ENCODE data around the gene VPS37D. TPM values are rescaled to one million over a fixed set of nuclear protein-coding genes. Genes with fewer than 3 reads are reported as not detected.

Gene VPS37D
- total RNA-seq, 2 donors from 2014 or later: 6.1 to 9.1 TPM

- no peak overlapping the region for H3K9ac ChIP-seq (ENCODE audit: extremely low read depth, low read length, poor library complexity, severe bottlenecking)
- WGBS, 2 experiments (ENCODE audit: insufficient coverage in 1 of 2, insufficient read length in 1 of 2): 82 to 85% methylated on average over 2 to 3 of the region's 3 CpGs
Observed at GRCh38 chr7:73721377-73721817, 53.8 kb downstream of the VPS37D start.

More at GRCh38 chr7:73721377-73721817, 53.8 kb downstream of the VPS37D start:
- H3K4me3 ChIP-seq (ENCODE audit: low read length): no peak overlapping the region
- Mint-ChIP-seq H3K27me3 (ENCODE audit: insufficient read depth) (peaks cover 36% of the 10 kb centered on the region), H3K4me3 (no peak overlapping the region), H3K27ac (no peak overlapping the region), H3K9me3 (no peaks in the 10 kb centered on the region), H3K4me1 (no peaks in the 10 kb centered on the region), H3K36me3 (ENCODE audit: low read depth) (no peaks in the 10 kb centered on the region)
- peaks cover 4% of the 10 kb centered on the region for H3K4me1 ChIP-seq (ENCODE audit: control insufficient read depth, insufficient read depth, low read length)
- H3K27me3 ChIP-seq (ENCODE audit: control insufficient read depth, insufficient read depth, low read length, poor library complexity, severe bottlenecking): peaks cover 19% of the 10 kb centered on the region
- no peak overlapping the region for H3K27ac ChIP-seq (ENCODE audit: low read depth, low read length)
- H3K36me3 ChIP-seq (ENCODE audit: control insufficient read depth, insufficient read depth, low read length): no peaks in the 10 kb centered on the region
- no peak for DNase-seq
- TF ChIP-seq, protein P1, sequence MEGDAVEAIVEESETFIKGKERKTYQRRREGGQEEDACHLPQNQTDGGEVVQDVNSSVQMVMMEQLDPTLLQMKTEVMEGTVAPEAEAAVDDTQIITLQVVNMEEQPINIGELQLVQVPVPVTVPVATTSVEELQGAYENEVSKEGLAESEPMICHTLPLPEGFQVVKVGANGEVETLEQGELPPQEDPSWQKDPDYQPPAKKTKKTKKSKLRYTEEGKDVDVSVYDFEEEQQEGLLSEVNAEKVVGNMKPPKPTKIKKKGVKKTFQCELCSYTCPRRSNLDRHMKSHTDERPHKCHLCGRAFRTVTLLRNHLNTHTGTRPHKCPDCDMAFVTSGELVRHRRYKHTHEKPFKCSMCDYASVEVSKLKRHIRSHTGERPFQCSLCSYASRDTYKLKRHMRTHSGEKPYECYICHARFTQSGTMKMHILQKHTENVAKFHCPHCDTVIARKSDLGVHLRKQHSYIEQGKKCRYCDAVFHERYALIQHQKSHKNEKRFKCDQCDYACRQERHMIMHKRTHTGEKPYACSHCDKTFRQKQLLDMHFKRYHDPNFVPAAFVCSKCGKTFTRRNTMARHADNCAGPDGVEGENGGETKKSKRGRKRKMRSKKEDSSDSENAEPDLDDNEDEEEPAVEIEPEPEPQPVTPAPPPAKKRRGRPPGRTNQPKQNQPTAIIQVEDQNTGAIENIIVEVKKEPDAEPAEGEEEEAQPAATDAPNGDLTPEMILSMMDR (conservative IDR thresholded peaks at IDR 0.05): no peak
- H3K9me3 ChIP-seq (ENCODE audit: control insufficient read depth, low read length): no peaks in the 10 kb centered on the region

Small RNA genes lying within 50 kb of the gene (microRNA-seq; reads per million reads assigned to microRNA genes)
- not detected for gene MIR4284 (ENCODE audit: borderline microRNAs expressed)

Other genes with a start within 250 kb of the VPS37D start
- 1 to 10 TPM; 1.1 to 1.8 TPM for gene FZD9, start 234.1 kb upstream of the VPS37D start, total RNA-seq
- 10 to 100 TPM; 66.4 to 72.1 TPM for gene BAZ1B, start 145.5 kb upstream of the VPS37D start, total RNA-seq
- gene BCL7B, start 110.1 kb upstream of the VPS37D start, total RNA-seq: 10 to 100 TPM; 31.0 to 37.7 TPM
- 10 to 100 TPM; 55.7 to 59.7 TPM for gene TBL2, start 89.3 kb upstream of the VPS37D start, total RNA-seq
- gene MLXIPL, start 43.3 kb upstream of the VPS37D start, total RNA-seq: 10 to 100 TPM; 39.7 to 58.0 TPM
- gene DNAJC30, start 15.6 kb downstream of the VPS37D start, total RNA-seq: 10 to 100 TPM in 1 of 2 donors, 1 to 10 TPM in 1; 8.9 to 11.1 TPM
- 10 to 100 TPM; 62.2 to 67.2 TPM for gene BUD23, start 15.8 kb downstream of the VPS37D start, total RNA-seq
- gene STX1A, start 51.8 kb downstream of the VPS37D start, total RNA-seq: 10 to 100 TPM; 23.0 to 34.4 TPM
- 100 to 1,000 TPM in 1 of 2 donors, 10 to 100 TPM in 1; 76.9 to 109 TPM for gene ABHD11, start 71.0 kb downstream of the VPS37D start, total RNA-seq
- gene CLDN3, start 102.4 kb downstream of the VPS37D start, total RNA-seq: 10 to 100 TPM; 20.7 to 47.0 TPM
- 1 to 10 TPM; 5.6 to 9.7 TPM for gene CLDN4, start 163.2 kb downstream of the VPS37D start, total RNA-seq
- 10 to 100 TPM; 20.9 to 22.2 TPM for gene METTL27, start 174.7 kb downstream of the VPS37D start, total RNA-seq
- gene TMEM270, start 193.3 kb downstream of the VPS37D start, total RNA-seq: not detected